MV-4-11 (cell line): ENCODE data around the gene MRPL53.

ENCODE experiments used
- DNase-seq: peaks from one replicate; lab custom pipeline; 2025; lab: John Stamatoyannopoulos, UW

MRPL53 gene

GRCh38 chr2:74428675-74429074 is 43.8 kb downstream of the MRPL53 start:
- no peak for DNase-seq

GRCh38 chr2:74427551-74427950 is 44.9 kb downstream of the MRPL53 start:
- DNase-seq = no peak

- DNase-seq = no peak
Observed at GRCh38 chr2:74426181-74426758, 46.2 kb downstream of the MRPL53 start.

GRCh38 chr2:74425523-74425922 is 47.0 kb downstream of the MRPL53 start:
- DNase-seq = no peak

GRCh38 chr2:74424995-74425406 is 47.5 kb downstream of the MRPL53 start:
- DNase-seq = no peak

GRCh38 chr2:74424139-74424992 is 48.1 kb downstream of the MRPL53 start:
- DNase-seq = no peak

GRCh38 chr2:74423231-74424095 is 49.0 kb downstream of the MRPL53 start:
- no peak for DNase-seq
